ENCODE results near the gene ORAI1. TPM values are rescaled to one million over a fixed set of nuclear protein-coding genes. Genes with fewer than 3 reads are reported as not detected.
"Not testable (repeated sequence)": the region's sequence is repeated elsewhere in the genome, so short reads cannot be mapped to it uniquely, and the experiment has no call there.

ORAI1 gene
- total and polyA plus RNA-seq, 3 donors from 2014 or later, result 30.3 to 70.7 (median 46.8) TPM

- Histone ChIP-seq H3K4me3 (no peak overlapping the region), H3K27ac (no peak overlapping the region), H3K36me3 (ENCODE audit: low read depth, missing control alignments) (no peaks in the 10 kb centered on the region), H3K9me3 (no peaks in the 10 kb centered on the region), H3K27me3 (no peaks in the 10 kb centered on the region), H3K4me1 (no peaks in the 10 kb centered on the region)
- intact Hi-C loops (cut with DNase I; ENCODE audit: low total_unique reads), result no loop called here
- TF ChIP-seq, protein P1, sequence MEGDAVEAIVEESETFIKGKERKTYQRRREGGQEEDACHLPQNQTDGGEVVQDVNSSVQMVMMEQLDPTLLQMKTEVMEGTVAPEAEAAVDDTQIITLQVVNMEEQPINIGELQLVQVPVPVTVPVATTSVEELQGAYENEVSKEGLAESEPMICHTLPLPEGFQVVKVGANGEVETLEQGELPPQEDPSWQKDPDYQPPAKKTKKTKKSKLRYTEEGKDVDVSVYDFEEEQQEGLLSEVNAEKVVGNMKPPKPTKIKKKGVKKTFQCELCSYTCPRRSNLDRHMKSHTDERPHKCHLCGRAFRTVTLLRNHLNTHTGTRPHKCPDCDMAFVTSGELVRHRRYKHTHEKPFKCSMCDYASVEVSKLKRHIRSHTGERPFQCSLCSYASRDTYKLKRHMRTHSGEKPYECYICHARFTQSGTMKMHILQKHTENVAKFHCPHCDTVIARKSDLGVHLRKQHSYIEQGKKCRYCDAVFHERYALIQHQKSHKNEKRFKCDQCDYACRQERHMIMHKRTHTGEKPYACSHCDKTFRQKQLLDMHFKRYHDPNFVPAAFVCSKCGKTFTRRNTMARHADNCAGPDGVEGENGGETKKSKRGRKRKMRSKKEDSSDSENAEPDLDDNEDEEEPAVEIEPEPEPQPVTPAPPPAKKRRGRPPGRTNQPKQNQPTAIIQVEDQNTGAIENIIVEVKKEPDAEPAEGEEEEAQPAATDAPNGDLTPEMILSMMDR (IDR thresholded peaks at IDR 0.05), result no peak
- TF ChIP-seq POLR2A (IDR thresholded peaks at IDR 0.05), result no peak
- DNase-seq, result no peak
- 91 to 95% methylated on average over 9 to 16 of the region's 16 CpGs for WGBS, 2 donors
Observed at GRCh38 chr12:121652767-121653497, 26.6 kb downstream of the ORAI1 start.

DNA sequence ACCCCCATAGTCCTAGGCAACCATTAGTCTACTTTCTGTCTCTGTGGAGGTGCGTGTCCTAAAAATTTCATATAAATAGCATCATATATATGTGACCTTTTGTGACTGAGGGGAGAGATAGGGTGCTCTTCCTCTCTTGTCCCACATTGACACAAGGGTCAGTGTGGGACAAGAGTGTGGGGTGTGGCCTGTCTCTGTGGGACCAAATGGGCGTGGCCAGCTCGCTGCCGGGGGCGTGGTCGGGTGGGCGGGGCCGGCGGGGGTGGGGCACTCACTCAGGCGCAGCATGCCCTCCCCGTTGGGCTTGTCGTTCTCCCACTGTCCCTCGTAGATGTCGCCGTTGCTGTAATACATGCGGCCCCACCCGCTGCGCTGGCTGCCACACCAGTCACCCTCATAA is 27.7 kb downstream of the ORAI1 start:
- H3K9me3 ChIP-seq, result no peaks in the 10 kb centered on the region
- 53 to 79% methylated on average over 12 to 18 of the region's 18 CpGs for WGBS, 2 donors
- DNase-seq, result peak; percentile 43
- intact Hi-C loops (cut with DNase I; ENCODE audit: low total_unique reads), result no loop called here
- no peak overlapping the region for H3K4me3 ChIP-seq
- TF ChIP-seq POLR2A (IDR thresholded peaks at IDR 0.05), result no peak
- TF ChIP-seq, protein P1 (IDR thresholded peaks at IDR 0.05), result no peak
- no peaks in the 10 kb centered on the region for H3K36me3 ChIP-seq (ENCODE audit: low read depth, missing control alignments)
- H3K4me1 ChIP-seq, result no peaks in the 10 kb centered on the region
- no peak overlapping the region for H3K27ac ChIP-seq
- H3K27me3 ChIP-seq, result no peaks in the 10 kb centered on the region

DNA sequence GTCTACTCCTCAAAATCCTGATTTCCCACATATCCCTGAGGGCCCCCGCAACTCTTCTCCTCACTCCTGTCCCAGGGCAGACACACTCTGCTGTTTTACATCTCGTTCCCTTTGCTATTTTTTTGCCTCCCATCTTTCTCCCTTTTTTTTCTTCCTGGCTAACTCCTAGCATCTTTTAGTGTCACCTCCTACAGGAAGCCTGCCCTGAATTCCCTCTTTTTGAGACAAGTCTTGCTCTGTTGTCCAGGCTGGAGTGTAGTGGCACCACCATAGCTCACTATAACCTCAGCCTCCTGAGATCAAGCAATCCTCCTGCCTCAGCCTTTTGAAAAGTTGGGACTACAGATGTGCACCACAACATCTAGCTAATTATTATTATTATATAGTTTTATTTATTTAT is 29.8 kb downstream of the ORAI1 start:
- 94% methylated on average over 2 of the region's 2 CpGs for WGBS, 2 donors
- no peak for DNase-seq

GRCh38 chr12:121657305-121658008 is 31.1 kb downstream of the ORAI1 start:
- Histone ChIP-seq H3K9me3 (no peaks in the 10 kb centered on the region), H3K36me3 (ENCODE audit: low read depth, missing control alignments) (no peaks in the 10 kb centered on the region), H3K4me1 (no peaks in the 10 kb centered on the region), H3K27me3 (no peaks in the 10 kb centered on the region), H3K27ac (no peak overlapping the region), H3K4me3 (no peak overlapping the region)
- TF ChIP-seq POLR2A (IDR thresholded peaks at IDR 0.05), result no peak
- TF ChIP-seq, protein P1 (IDR thresholded peaks at IDR 0.05), result no peak
- WGBS, 2 donors, result 64 to 86% methylated on average over 18 of the region's 18 CpGs
- DNase-seq, result no peak
- intact Hi-C loops (cut with DNase I; ENCODE audit: low total_unique reads), result no loop called here

More for the DNA sequence above, 29.8 kb downstream of the ORAI1 start:
- no peaks in the 10 kb centered on the region for H3K27me3 ChIP-seq
- intact Hi-C loops (cut with DNase I; ENCODE audit: low total_unique reads), result no loop called here
- TF ChIP-seq, protein P1 (IDR thresholded peaks at IDR 0.05), result no peak
- no peak for TF ChIP-seq POLR2A (IDR thresholded peaks at IDR 0.05)
- no peaks in the 10 kb centered on the region for H3K36me3 ChIP-seq (ENCODE audit: low read depth, missing control alignments)
- H3K9me3 ChIP-seq, result no peaks in the 10 kb centered on the region
- H3K4me3 ChIP-seq, result no peak overlapping the region
- H3K27ac ChIP-seq, result no peak overlapping the region
- no peaks in the 10 kb centered on the region for H3K4me1 ChIP-seq

DNA sequence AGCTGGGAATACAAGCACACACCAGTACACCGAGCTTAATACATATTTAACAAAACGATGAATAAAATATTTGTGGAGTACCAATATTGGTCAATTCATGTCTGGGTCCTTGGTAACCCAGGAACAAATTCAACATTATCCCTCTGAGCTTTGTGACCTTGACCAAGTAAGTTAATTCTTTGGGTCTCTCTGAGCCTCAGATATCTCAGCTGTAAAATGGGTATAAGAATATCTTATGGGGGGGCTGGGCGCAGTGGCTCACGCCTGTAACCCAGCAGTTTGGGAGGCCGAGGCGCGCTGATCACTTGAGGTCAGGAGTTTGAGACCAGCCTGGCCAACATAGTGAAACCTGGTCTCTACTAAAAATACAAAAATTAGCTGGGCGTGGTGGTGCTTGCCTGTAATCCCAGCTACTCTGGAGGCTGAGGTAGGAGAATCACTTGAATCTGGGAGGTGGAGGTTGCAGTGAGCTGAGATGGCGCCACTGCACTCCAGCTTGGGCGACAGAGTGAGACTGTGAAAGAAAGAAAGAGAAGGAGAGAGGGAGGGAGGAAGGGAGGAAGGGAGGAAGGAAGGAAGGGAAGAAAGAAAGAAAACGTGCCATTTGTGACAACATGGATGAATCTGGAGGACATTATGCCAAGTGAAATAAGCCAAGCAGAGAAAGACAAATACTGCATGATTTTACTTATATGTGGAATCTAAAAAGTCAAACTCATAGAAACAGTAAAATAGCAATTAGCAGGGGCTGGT is 35.2 kb downstream of the ORAI1 start:
- WGBS, 2 donors, result 83 to 89% methylated on average over 11 of the region's 11 CpGs
- DNase-seq; H3K9me3 ChIP-seq; H3K36me3 ChIP-seq (ENCODE audit: low read depth, missing control alignments); intact Hi-C loops (cut with DNase I; ENCODE audit: low total_unique reads); H3K4me1 ChIP-seq; H3K4me3 ChIP-seq; H3K27me3 ChIP-seq; H3K27ac ChIP-seq: not testable (repeated sequence)

Measured in testis (tissue), 3 donors.